GM12878 (cell line): ENCODE data around the gene CHRNA5. TPM values are rescaled to one million over a fixed set of nuclear protein-coding genes. Genes with fewer than 3 reads are reported as not detected.
A peak's percentile ranks its signal among the peaks of the same experiment; 100 is the strongest.

Experiments
- ATAC-seq: fragments of 200-7000 bp; cut with Tn5 transposase; 3 replicates; pipeline ENCODE4 v1.9.1; 2020; ENCODE audit warnings: mild to moderate bottlenecking, moderate library complexity
- BruUV-seq: library from RNA; stranded (reverse); fragments of 400-500 nt; replicated peaks from 2 replicates; lab custom pipeline; 2021; lab: Mats Ljungman, UMichigan
- CTCF ChIA-PET: fragments of 300-600 bp; sonication (Branson Sonifier 250); formaldehyde crosslinking; extraction: SDS; loops from one replicate; lab custom pipeline; 2021; ENCODE audit warnings: inconsistent platforms; lab: Yijun Ruan, JAX
- POLR2A ChIA-PET: fragments of 350-600 bp; formaldehyde crosslinking; extraction: SDS; loops from one replicate; lab custom pipeline; 2021; ENCODE audit warnings: inconsistent platforms; lab: Charles Lee
- RAD21 ChIA-PET: fragments of 300-600 bp; sonication (Branson Sonifier 250); formaldehyde crosslinking; loops from one replicate; lab custom pipeline; 2023; ENCODE audit warnings: antibody characterized with exemption; ENCODE audit not compliant: unreplicated experiment; lab: Charles Lee
- SMC1A ChIA-PET: fragments of 300-600 bp; sonication (Branson Sonifier 250); formaldehyde crosslinking; loops from one replicate; lab custom pipeline; 2023; ENCODE audit not compliant: unreplicated experiment, uncharacterized antibody; lab: Charles Lee
- DNase-seq: peaks from one replicate; pipeline ENCODE4 v3.0.0-alpha.2; 2011; ENCODE audit warnings: low read depth, low spot score
- FAIRE-seq: peaks from 3 replicates; lab custom pipeline; 2011; peaks lifted over from hg19 to GRCh38; lab: Jason Lieb, UNC
- H2AFZ ChIP-seq: 2 replicates; pipeline ENCODE4 v1.6.0; 2011; ENCODE audit warnings: low read depth, low read length, control low read depth; ENCODE audit not compliant: control insufficient read depth
- H3K27ac ChIP-seq: 2 replicates; pipeline ENCODE4 v1.5.1; 2011; ENCODE audit warnings: control low read depth; ENCODE audit not compliant: control insufficient read depth, insufficient read depth
- H3K27me3 ChIP-seq, 2 experiments: replicated peaks in 1 of 2; 2 replicates each; pipeline versions ENCODE4 v1.6.0 to v1.6.1; 2011; ENCODE audit warnings: low read length in 1 of 2; ENCODE audit not compliant: control insufficient read depth in 2 of 2, insufficient read depth in 2 of 2
- H3K36me3 ChIP-seq, 2 experiments: 2 replicates each; pipeline ENCODE4 v1.5.1; 2011; ENCODE audit warnings: low read length in 1 of 2; ENCODE audit not compliant: control insufficient read depth in 2 of 2, insufficient read depth in 2 of 2
- H3K4me1 ChIP-seq: 2 replicates; pipeline ENCODE4 v1.6.1; 2011; ENCODE audit warnings: mild to moderate bottlenecking, low read length, moderate library complexity, mixed read lengths; ENCODE audit not compliant: control insufficient read depth, insufficient read depth
- H3K4me2 ChIP-seq: 2 replicates; pipeline ENCODE4 v1.6.0; 2011; ENCODE audit warnings: control low read depth; ENCODE audit not compliant: control insufficient read depth, insufficient read depth
- H3K4me3 ChIP-seq: fragments of 200-600 bp; sonication (generic); 2 replicates; pipeline ENCODE4 v1.5.1; 2016
- H3K79me2 ChIP-seq: 2 replicates; pipeline ENCODE4 v1.6.0; 2011; ENCODE audit warnings: low read length; ENCODE audit not compliant: control insufficient read depth, insufficient read depth
- H3K9ac ChIP-seq: 2 replicates; pipeline ENCODE4 v1.8.0; 2011; ENCODE audit warnings: low read length, control low read depth, mixed read lengths; ENCODE audit not compliant: control insufficient read depth, insufficient read depth
- H3K9me3 ChIP-seq: replicated peaks from 3 replicates; pipeline ENCODE4 v1.5.1; 2011; ENCODE audit warnings: mild to moderate bottlenecking, low read length; ENCODE audit not compliant: control insufficient read depth, insufficient read depth
- H4K20me1 ChIP-seq: 2 replicates; pipeline ENCODE4 v1.6.0; 2011; ENCODE audit not compliant: control insufficient read depth, insufficient read depth
- ATF3 ChIP-seq: IDR thresholded peaks from 2 replicates; pipeline ENCODE4 v1.6.1; 2011; ENCODE audit warnings: low read depth, mild to moderate bottlenecking, low read length, moderate library complexity, borderline replicate concordance; ENCODE audit errors: extremely low read depth
- CHD1 ChIP-seq: IDR thresholded peaks from 2 replicates; pipeline ENCODE4 v1.6.1; 2012; ENCODE audit warnings: low read depth, low read length, improper control_type of control experiment
- GATAD2B ChIP-seq: fragments of 450-650 bp; conservative IDR thresholded peaks from 2 replicates; pipeline ENCODE4 v1.6.1; 2017; ENCODE audit warnings: low read depth, mild to moderate bottlenecking, moderate library complexity
- MLLT1 ChIP-seq: fragments of 450-650 bp; IDR thresholded peaks from 2 replicates; pipeline ENCODE4 v1.6.1; 2016; ENCODE audit warnings: mild to moderate bottlenecking
- NR2C1 ChIP-seq: fragments of 450-650 bp; IDR thresholded peaks from 2 replicates; pipeline ENCODE4 v1.6.1; 2017; ENCODE audit warnings: antibody characterized with exemption, mild to moderate bottlenecking, moderate library complexity
- SUZ12 ChIP-seq: fragments of 200-600 bp; sonication (generic); IDR thresholded peaks from one replicate; pipeline ENCODE4 v1.6.1; 2018; ENCODE audit warnings: antibody characterized with exemption, mild to moderate bottlenecking; ENCODE audit not compliant: unreplicated experiment
- ZNF24 ChIP-seq: fragments of 450-650 bp; IDR thresholded peaks from 2 replicates; pipeline ENCODE4 v1.6.1; 2017; ENCODE audit warnings: antibody characterized with exemption, mild to moderate bottlenecking
- ZNF622 ChIP-seq: fragments of 450-650 bp; IDR thresholded peaks from 2 replicates; pipeline ENCODE4 v1.6.1; 2017; ENCODE audit warnings: mild to moderate bottlenecking, inconsistent platforms
- ZZZ3 ChIP-seq: IDR thresholded peaks from 2 replicates; pipeline ENCODE4 v1.6.1; 2011; ENCODE audit warnings: low read depth; ENCODE audit not compliant: control insufficient read depth, insufficient read length
- WGBS: methylation state at CpG from one replicate; pipeline ENCODE4 v1.1.6; 2016; ENCODE audit warnings: low lambda C conversion rate; ENCODE audit not compliant: insufficient replicate concordance, insufficient coverage; ENCODE audit errors: missing lambda C conversion rate; 5-methylcytosine and 5-hydroxymethylcytosine counted together
- in situ Hi-C: fragments of 300-500 bp; cut with MboI; formaldehyde crosslinking; loops from 9 replicates; pipeline ENCODE4 v1.14.3; 2018; ENCODE audit warnings: mixed read lengths
- intact Hi-C: fragments of 100-400 bp; cut with micrococcal nuclease; formaldehyde crosslinking; loops from one replicate; pipeline ENCODE4 v1.14.2; 2022; ENCODE audit not compliant: unreplicated experiment
- polyA plus RNA-seq, 11 experiments: library from polyadenylated mRNA; depleted of rRNA in 4 of 11; unstranded in 6 of 11; stranded (reverse) in 5 of 11; fragments of >200 nt; fragmentation: Nextera tagmentation in 4 of 11; fragmentation: Illumina TruSeq in 1 of 11; extraction: Ambion mirVana in 4 of 11; extraction: Trizol in 1 of 11; gene quantifications; 1 replicate in 1 of 11; 2 replicates in 10 of 11; pipeline versions ENCODE4 v1.2.1 to v1.2.3, GENCODE V29; 2011 to 2016; ENCODE audit warnings: inconsistent platforms in 2 of 11, missing spikeins in 2 of 11, low read depth in 1 of 11
- total RNA-seq, 4 experiments: library from RNA; depleted of rRNA in 3 of 4; stranded (reverse); fragments of >200 nt in 3 of 4; fragmentation: Illumina TruSeq in 1 of 4; extraction: Trizol in 1 of 4; gene quantifications; 2 replicates each; pipeline versions ENCODE4 v1.2.1 to v1.2.3, GENCODE V29; 2013 to 2021
- TF ChIP-seq, protein P1 (sequence below): IDR thresholded peaks from 2 replicates; pipeline ENCODE4 v1.6.1; 2012; ENCODE audit warnings: low read length, inconsistent platforms
- TF ChIP-seq, protein P2 (sequence below): fragments of 450-650 bp; IDR thresholded peaks from 2 replicates; pipeline ENCODE4 v1.6.1; 2014; ENCODE audit warnings: mild to moderate bottlenecking
- TF ChIP-seq, protein P3 (sequence below): IDR thresholded peaks from 2 replicates; pipeline ENCODE4 v1.6.1; 2012; ENCODE audit warnings: low read depth, low read length, improper control_type of control experiment

CHRNA5 gene
- total and polyA plus RNA-seq, 10 of the 15 experiments (the other 5 are each of a cell fraction or from before 2014, with no cell fraction given), result 0.74 to 21.4 (median 12.7) TPM

DNA sequence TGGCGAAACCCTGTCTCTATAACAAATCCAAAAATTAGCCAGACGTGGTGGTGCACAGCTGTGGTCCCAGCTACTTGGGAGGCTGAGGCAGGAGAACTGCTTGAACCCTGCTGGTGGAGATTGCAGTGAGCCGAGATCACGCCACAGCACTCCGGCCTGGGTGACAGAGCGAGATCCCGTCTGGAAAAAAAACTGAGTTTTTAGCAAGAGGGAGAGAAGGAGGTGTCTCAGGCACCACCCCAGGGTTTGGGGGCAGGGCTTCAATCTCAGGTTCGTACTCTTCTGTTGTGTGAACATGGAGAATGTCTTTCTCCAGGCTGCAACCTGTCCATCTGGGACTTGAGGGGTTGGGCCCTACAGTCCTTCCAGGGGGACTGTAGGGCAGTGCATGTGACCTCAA lies 52.7 kb downstream of the CHRNA5 start:
- intact Hi-C loops (loop anchor here (1.0 kb wide), 2 partner anchors 91 to 133 kb away; no protein-coding TSS in a partner anchor), in situ Hi-C loops (loop anchor here (5.0 kb wide), 1 partner anchor 89 kb away; no protein-coding TSS in a partner anchor)
- peaks cover 5 to 7% of the 10 kb centered on the region in 2 experiments for H3K27me3 ChIP-seq
- no peaks in the 10 kb centered on the region for H3K9me3 ChIP-seq
- no peak overlapping the region for H2AFZ ChIP-seq
- H3K4me3 ChIP-seq, result no peak overlapping the region
- H3K9ac ChIP-seq, result no peak overlapping the region
- FAIRE-seq (no peak), DNase-seq (no peak), ATAC-seq (peak; percentile 19; the same call in 2 of the 3 replicates)
- no peaks in the 10 kb centered on the region for H3K4me1 ChIP-seq
- TF ChIP-seq NR2C1 (no peak), GATAD2B (no peak), SUZ12 (no peak), ZZZ3 (no peak), ATF3 (no peak), ZNF24 (no peak), MLLT1 (no peak), ZNF622 (no peak), CHD1 (no peak)
- TF ChIP-seq, protein P1, sequence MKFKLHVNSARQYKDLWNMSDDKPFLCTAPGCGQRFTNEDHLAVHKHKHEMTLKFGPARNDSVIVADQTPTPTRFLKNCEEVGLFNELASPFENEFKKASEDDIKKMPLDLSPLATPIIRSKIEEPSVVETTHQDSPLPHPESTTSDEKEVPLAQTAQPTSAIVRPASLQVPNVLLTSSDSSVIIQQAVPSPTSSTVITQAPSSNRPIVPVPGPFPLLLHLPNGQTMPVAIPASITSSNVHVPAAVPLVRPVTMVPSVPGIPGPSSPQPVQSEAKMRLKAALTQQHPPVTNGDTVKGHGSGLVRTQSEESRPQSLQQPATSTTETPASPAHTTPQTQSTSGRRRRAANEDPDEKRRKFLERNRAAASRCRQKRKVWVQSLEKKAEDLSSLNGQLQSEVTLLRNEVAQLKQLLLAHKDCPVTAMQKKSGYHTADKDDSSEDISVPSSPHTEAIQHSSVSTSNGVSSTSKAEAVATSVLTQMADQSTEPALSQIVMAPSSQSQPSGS, result no peak
- TF ChIP-seq, protein P2, sequence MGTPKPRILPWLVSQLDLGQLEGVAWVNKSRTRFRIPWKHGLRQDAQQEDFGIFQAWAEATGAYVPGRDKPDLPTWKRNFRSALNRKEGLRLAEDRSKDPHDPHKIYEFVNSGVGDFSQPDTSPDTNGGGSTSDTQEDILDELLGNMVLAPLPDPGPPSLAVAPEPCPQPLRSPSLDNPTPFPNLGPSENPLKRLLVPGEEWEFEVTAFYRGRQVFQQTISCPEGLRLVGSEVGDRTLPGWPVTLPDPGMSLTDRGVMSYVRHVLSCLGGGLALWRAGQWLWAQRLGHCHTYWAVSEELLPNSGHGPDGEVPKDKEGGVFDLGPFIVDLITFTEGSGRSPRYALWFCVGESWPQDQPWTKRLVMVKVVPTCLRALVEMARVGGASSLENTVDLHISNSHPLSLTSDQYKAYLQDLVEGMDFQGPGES, result no peak
- TF ChIP-seq, protein P3, sequence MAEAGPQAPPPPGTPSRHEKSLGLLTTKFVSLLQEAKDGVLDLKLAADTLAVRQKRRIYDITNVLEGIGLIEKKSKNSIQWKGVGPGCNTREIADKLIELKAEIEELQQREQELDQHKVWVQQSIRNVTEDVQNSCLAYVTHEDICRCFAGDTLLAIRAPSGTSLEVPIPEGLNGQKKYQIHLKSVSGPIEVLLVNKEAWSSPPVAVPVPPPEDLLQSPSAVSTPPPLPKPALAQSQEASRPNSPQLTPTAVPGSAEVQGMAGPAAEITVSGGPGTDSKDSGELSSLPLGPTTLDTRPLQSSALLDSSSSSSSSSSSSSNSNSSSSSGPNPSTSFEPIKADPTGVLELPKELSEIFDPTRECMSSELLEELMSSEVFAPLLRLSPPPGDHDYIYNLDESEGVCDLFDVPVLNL, result no peak
- ChIA-PET SMC1A (no interaction called here), RAD21 (interaction anchor here (1.6 kb wide), 1 partner anchor 91 kb away, joined by 7 read pairs; no protein-coding TSS in a partner anchor), CTCF (interaction anchor here (1.0 to 1.5 kb wide), 3 partner anchors 90 to 92 kb away, joined by 3 to 5 read pairs (median 4); no protein-coding TSS in a partner anchor), POLR2A (no interaction called here)
- H3K36me3 ChIP-seq, result no peaks in the 10 kb centered on the region
- H3K27ac ChIP-seq, result no peak overlapping the region
- H3K79me2 ChIP-seq, result no peaks in the 10 kb centered on the region
- 44% methylated on average over 8 of the region's 8 CpGs for WGBS
- no TSS peak for BruUV-seq
- no peaks in the 10 kb centered on the region for H4K20me1 ChIP-seq
- H3K4me2 ChIP-seq, result no peak overlapping the region
